SK-N-MC (cell line): Measurements from ENCODE around the gene INSM1.

ENCODE experiments used
- EZH2 ChIP-seq: fragments of 200-600 bp; sonication (generic); IDR thresholded peaks from one replicate; pipeline ENCODE4 v1.6.1; 2017; ENCODE audit warnings: antibody characterized with exemption
- FOXP2 ChIP-seq: optimal IDR thresholded peaks from 2 replicates; pipeline ENCODE3; 2011; ENCODE audit warnings: mild to moderate bottlenecking, moderate library complexity; ENCODE audit not compliant: insufficient read depth; ENCODE audit errors: extremely low read length, control extremely low read depth
- POLR2AphosphoS5 ChIP-seq: IDR thresholded peaks from 2 replicates; pipeline ENCODE4 v1.6.1; 2012; ENCODE audit warnings: mild to moderate bottlenecking, low read depth, low read length, borderline replicate concordance

DNA sequence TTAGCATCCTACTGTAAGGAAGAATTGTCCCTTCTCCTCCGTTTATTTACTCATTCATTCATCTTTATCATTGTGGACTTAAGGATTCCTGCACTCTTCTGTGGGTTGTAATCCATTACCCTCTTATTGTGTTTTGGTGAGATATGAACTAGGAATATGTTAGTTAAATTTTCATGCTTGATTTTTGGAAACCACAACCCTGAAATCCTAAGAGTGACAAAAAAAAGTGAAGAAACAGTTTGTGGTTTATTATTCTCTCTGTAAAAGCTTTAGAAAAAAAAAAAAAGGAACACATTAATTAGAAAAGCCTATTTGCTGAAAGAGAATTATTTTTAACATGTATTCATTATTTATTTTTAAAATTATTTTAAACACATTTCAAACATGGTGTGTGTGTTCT is 36.7 kb upstream of the INSM1 start:
- no peak for TF ChIP-seq EZH2
- TF ChIP-seq POLR2AphosphoS5, result no peak
- TF ChIP-seq FOXP2, result no peak
